AG08396 (cell line): ENCODE measurements around the gene APOBEC3A.
"Not testable (repeated sequence)": the region's sequence is repeated elsewhere in the genome, so short reads cannot be mapped to it uniquely, and the experiment has no call there.

Source experiments
- DNase-seq: peaks from one replicate; pipeline ENCODE4 v3.0.0; 2012; ENCODE audit warnings: low spot score, mixed read lengths

The APOBEC3A gene

DNA sequence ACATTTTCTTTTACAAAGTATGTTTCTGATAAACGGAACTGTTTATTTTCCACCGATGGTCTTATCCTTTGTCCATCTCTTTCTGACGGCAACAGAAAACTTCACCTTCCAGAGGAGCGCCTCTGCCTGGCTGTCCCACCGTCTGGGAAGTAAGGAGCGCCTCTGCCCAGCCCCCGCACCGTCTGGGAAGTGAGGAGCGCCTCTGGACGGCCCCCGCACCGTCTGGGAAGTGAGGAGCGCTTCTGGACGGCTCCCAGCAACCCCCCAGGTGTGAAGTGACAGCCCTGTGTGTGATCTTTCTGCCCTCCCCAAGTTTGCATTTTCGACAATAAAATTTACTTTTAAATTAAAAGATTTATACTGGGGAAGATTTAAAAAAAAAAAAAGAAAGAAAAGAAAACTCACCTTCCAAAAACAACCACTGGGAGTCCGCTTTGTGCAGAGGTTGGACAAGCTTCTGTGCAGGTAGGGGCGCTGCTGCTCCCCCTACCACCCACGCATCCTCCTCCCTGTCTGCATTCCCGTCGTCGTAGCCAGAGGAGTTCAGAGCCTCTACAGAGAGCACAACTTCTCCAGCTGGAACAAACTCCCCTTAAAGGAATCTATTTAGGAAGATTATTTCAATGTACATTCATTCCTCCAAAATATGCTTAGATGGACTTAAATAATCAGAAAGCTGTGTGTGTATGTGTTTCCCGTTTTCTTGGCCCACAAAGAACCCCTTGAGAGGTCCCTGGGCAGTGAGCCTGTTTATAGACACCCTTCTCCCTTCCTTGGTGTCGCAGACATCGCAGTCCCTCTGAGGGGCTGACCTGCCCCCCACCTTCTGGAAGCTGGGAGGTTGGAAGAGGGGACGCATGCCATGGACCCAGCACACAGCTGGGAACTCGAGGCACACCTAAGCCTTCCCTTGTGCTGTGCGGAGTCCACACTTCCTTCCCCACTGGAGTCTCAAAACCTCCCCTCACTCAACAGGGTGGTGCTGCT lies 23.9 kb downstream of the APOBEC3A start:
- no peak for DNase-seq

- peak; percentile 92 for DNase-seq
Measured at GRCh38 chr22:38981992-38982927, 24.9 kb downstream of the APOBEC3A start, which contains the start of gene APOBEC3B. APOBEC3B (plus strand) TSS chr22:38982347; CDS start chr22:38982454, 107 bp downstream.

GRCh38 chr22:38984224-38984623 lies 26.8 kb downstream of the APOBEC3A start:
- DNase-seq: no peak

GRCh38 chr22:38984784-38985757 lies 27.7 kb downstream of the APOBEC3A start:
- not testable (repeated sequence) for DNase-seq

DNA sequence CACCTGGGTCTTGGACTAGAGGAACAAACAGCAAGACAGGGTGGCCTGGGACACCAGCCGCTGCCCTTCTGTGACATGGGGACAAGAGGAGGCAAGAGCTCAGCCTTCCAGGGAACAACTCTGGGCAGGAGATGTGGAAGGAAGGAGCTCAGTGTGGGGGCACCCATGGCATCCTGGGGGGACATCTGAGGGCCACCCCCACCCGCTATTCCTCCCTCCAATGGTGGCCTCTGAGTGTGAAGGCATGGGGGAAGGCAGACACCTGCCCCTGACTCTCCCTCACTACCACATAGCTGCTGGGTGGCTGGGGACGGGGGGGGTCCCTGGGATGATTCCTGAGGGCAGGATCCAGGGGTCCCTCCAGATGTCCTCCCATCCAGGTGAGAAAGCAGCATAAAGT lies 29.2 kb downstream of the APOBEC3A start:
- DNase-seq: no peak

DNA sequence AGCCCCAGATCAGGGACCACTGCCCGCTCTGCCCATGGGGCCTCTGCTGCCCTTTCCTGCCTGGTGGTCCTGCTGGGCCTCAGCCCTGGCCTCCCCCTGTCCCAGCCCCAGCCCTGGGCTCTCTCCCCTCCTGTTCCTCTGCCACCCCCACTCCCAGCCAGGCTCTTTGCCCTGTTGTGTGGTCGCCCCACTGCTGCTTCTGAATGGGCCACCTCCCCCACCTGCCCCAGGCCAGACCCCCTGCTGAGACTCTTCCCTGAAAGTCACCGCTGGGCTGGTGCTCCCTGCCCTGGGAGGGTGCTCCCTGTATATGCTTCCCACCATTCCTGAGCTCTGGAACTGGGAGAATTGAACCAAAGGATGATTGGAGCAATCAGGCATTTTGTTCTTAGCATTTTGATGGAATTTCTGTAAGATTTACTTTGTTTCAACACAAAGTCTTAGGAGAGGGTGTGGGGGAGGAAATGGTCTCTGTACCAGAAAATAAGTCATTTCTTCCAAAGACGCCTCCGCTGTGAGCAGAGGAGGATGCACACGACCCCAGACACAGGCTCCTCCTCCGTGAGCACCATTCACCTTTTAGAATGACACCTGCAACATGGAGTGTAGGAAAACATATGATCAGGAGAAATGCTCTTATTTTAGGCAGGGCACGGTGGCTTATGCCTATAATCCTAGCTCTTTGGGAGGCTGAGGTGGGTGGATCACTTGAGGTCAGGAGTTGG lies 29.9 kb downstream of the APOBEC3A start:
- no peak for DNase-seq

DNA sequence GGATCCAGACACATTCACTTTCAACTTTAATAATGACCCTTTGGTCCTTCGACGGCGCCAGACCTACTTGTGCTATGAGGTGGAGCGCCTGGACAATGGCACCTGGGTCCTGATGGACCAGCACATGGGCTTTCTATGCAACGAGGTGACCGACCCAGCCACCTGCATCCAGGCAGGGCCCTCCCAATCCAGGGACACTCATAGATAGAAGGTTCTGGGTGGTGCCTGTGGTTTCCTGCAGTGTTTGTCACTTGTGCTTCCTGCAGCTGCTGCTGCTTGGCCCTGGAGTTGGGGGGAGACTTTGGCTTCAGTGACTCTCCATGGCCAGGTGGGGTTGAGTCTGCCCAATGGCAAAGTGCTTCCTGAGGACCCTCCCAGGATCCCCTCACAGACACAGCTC lies 32.1 kb downstream of the APOBEC3A start:
- no peak for DNase-seq

DNA sequence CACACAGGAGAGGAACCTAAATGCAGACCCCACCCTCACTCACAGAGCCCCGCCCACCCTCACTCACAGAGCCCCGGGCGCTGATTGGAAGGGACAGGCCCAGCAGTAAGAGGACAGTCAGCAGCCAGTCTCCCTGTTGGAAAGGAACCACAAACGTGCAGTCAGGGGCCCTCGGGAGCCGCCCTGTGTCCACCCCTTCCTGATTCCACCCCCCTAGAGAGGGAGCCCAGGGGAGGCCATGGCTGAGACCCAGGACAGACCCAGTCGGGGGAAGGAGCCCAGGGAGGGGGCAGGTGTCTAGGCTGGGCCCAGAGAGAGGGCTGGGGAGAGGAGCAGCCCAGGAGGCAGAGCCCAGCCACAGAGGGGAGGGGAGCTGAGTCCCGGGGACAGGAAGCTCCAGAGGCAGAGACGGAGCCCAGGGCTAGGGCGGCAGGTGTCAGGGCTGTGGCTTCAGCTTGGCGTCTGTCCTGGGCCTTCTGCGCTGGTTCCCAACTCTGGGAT lies 35.5 kb downstream of the APOBEC3A start:
- not testable (repeated sequence) for DNase-seq

DNA sequence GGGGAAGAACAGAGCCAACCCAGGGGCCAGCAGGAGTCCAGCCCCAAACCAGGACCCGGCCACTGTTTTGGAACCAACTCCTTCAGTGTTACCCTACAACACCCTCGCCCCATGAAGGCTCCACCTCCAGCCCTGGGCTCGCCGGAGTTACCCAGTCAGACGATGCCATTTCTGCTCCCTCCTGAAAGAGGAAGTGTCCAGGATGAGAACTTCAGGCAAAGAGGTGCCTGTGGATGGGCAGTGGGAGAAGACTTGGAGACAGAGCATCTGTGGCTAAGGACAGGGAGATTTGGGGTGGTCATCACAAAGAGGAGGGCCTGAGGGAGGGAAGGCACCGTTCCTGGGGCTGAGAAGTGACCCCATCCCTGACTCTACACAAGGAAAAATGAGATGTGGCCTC lies 38.7 kb downstream of the APOBEC3A start:
- DNase-seq: no peak

DNA sequence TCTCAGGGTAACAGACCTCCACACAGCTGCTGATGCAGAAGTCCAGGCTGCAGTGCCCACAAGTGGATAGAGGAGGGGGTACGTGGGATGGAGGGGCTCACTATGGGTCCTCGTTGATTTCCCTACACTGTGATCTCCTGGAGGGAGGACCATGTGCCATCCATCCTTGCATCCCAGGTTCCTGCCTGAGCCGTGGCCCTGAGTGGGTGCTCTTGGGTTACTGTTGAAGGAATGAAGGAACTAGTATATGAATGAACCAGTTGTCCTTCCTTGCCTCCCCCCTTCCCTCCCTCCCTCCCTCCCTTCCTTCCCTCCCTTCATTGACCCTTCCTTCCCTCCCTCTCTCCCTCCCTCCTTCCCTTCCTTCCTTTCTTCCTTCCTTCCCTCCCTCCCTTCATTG lies 40.1 kb downstream of the APOBEC3A start:
- DNase-seq: no peak

GRCh38 chr22:39003165-39003638 lies 45.8 kb downstream of the APOBEC3A start:
- DNase-seq: peak; percentile 88

DNA sequence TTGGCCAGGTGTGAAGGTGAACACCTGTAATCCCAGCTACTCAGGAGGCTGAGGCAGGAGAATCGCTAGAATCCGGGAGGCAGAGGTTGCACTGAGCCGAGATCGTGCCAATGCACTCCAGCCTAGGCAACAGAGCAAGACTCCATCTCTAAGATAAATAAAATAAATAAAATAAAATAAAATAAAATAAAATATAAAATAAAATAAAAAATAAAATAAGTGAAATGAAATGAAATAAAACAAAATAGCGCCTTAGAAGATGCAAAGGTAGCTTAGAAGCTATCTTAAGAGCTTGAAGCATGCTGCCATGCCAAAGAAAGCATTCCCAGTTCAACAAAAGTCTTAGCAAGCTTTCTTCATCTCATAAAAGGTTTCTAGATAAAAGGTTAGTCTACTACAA lies 49.8 kb downstream of the APOBEC3A start:
- DNase-seq: no peak

DNA sequence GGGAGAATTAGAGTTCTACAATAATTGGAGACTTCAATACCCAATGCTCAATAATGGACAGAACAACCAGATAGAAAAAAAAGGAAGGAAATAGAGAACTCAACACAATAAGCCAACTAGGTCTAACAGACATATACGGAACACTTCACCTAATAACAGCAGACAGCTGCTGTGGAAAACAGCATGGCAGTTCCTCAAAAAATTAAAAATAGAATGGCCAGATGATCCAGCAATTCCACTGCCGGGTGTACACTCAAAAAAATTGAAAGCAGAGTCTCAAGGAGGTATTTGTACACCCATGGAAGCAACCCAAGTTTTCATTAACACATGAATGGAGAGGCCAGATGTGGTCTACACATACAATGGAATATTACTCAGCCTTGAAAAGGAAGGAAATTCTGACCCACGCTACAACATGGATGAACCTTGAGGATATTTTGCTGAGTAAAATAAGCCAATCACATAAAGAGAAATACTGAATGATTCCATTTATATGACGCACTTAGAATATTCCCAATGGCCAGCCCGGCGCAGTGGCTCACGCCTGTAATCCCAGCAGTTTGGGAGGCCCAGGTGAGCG lies 51.0 kb downstream of the APOBEC3A start:
- DNase-seq: not testable (repeated sequence)

- no peak for DNase-seq
Measured at GRCh38 chr22:39010946-39011345, 53.5 kb downstream of the APOBEC3A start.
